ENCODE data around the gene NR5A1. TPM values are rescaled to one million over a fixed set of nuclear protein-coding genes. Genes with fewer than 3 reads are reported as not detected.

The NR5A1 gene
- total and polyA plus RNA-seq, 10 of the 15 experiments (the other 5 are each of a cell fraction or from before 2014, with no cell fraction given): 0.06 to 0.24 (median 0.08) TPM; not detected in 5

DNA sequence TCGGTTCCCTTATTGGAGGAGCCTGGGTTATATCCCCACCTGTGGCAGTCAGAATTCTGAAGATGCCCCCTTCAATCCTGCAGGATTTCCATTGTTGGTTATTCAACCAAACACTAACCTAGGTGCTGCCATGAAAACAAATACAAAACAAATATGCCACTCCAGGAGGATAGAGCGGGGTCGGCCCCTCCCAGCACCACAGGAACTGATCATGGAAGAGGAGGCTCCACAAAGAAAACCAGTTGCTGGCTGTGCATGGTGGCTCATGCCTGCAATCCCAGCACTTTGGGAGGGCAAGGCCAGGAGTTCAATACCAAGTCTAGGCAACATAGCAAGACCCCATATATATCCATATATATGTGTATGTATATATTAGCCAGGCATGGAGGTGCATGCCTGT lies 70.1 kb downstream of the NR5A1 start:
- Histone ChIP-seq H3K27ac (ENCODE audit: control insufficient read depth, insufficient read depth) (0 out of 2 replicates have a peak overlapping the region, but pooled peaks have one; percentile 25), H3K4me3 (no peak overlapping the region), H3K36me3 (ENCODE audit: control insufficient read depth in 2 of 2, insufficient read depth in 2 of 2, low read length in 1 of 2) (no peaks in the 10 kb centered on the region), H4K20me1 (ENCODE audit: control insufficient read depth, insufficient read depth) (no peaks in the 10 kb centered on the region), H3K9ac (ENCODE audit: control insufficient read depth, insufficient read depth, low read length) (no peak overlapping the region), H3K4me2 (ENCODE audit: control insufficient read depth, insufficient read depth) (no peak overlapping the region), H3K27me3 (replicated peaks in 1 of 2; ENCODE audit: control insufficient read depth in 2 of 2, insufficient read depth in 2 of 2, low read length in 1 of 2) (no peaks in the 10 kb centered on the region), H3K4me1 (ENCODE audit: control insufficient read depth, insufficient read depth, low read length) (peaks cover 9% of the 10 kb centered on the region), H2AFZ (ENCODE audit: control insufficient read depth, low read depth, low read length) (peak overlapping the region; percentile 7; the same call in 1 of the 2 replicates), H3K9me3 (replicated peaks; ENCODE audit: control insufficient read depth, insufficient read depth, low read length) (peaks cover 3% of the 10 kb centered on the region; the same call in 1 of the 3 replicates), H3K79me2 (ENCODE audit: control insufficient read depth, insufficient read depth, low read length) (no peaks in the 10 kb centered on the region)
- CTCF ChIA-PET: interaction anchor here (0.7 kb wide), 1 partner anchor 581 kb away, joined by 3 read pairs; no protein-coding TSS in a partner anchor
- WGBS (ENCODE audit: insufficient coverage, insufficient replicate concordance, low lambda C conversion rate, missing lambda C conversion rate): 83% methylated on average over 3 of the region's 3 CpGs
- SMC1A ChIA-PET (ENCODE audit: uncharacterized antibody, unreplicated experiment): no interaction called here
- intact Hi-C loops (cut with micrococcal nuclease; ENCODE audit: unreplicated experiment): no loop called here
- BruUV-seq (replicated peaks): no TSS peak
- RAD21 ChIA-PET (ENCODE audit: unreplicated experiment): no interaction called here
- DNase-seq (ENCODE audit: low read depth, low spot score): no peak
- TF ChIP-seq SIX5 (IDR thresholded peaks at IDR 0.05; ENCODE audit: low read depth, low read length, severe bottlenecking) (no peak), HCFC1 (IDR thresholded peaks at IDR 0.05; ENCODE audit: low read length) (no peak), PAX5 (IDR thresholded peaks at IDR 0.05; ENCODE audit: borderline replicate concordance, low read depth, low read length) (no peak), POLR2A (IDR thresholded peaks at IDR 0.05; ENCODE audit: low read depth, low read length) (no peak), CEBPB (IDR thresholded peaks at IDR 0.05; ENCODE audit: borderline replicate concordance in 1 of 2, low read depth in 2 of 2, low read length in 2 of 2) (no peak), ZBTB4 (CRISPR knock-in tag; IDR thresholded peaks at IDR 0.05) (no peak), GABPA (IDR thresholded peaks at IDR 0.05; ENCODE audit: low read depth) (no peak)
- POLR2A ChIA-PET: no interaction called here
- no peak for ATAC-seq
- FAIRE-seq: no peak
- in situ Hi-C loops (cut with MboI): no loop called here
